G401 (cell line): Measurements from ENCODE around the gene ZMYND12. TPM values are rescaled to one million over a fixed set of nuclear protein-coding genes. Genes with fewer than 3 reads are reported as not detected.

ENCODE experiments used
- DNase-seq: peaks from one replicate; pipeline ENCODE4 v3.0.0-alpha.2; 2015; ENCODE audit warnings: low spot score
- in situ Hi-C: cut with HindIII; loops from 2 replicates; pipeline ENCODE4 v1.10.0; 2016; ENCODE audit warnings: low sequenced_read_pairs, mixed read lengths
- total RNA-seq: library from RNA; depleted of rRNA; stranded (reverse); fragments of >200 nt; shearing (Covaris generic); gene quantifications from 2 replicates; pipeline ENCODE4 v1.2.3, GENCODE V29; 2014; rRNA removed

The ZMYND12 gene
- total RNA-seq, 1 experiment from 2014 or later = not detected

DNA sequence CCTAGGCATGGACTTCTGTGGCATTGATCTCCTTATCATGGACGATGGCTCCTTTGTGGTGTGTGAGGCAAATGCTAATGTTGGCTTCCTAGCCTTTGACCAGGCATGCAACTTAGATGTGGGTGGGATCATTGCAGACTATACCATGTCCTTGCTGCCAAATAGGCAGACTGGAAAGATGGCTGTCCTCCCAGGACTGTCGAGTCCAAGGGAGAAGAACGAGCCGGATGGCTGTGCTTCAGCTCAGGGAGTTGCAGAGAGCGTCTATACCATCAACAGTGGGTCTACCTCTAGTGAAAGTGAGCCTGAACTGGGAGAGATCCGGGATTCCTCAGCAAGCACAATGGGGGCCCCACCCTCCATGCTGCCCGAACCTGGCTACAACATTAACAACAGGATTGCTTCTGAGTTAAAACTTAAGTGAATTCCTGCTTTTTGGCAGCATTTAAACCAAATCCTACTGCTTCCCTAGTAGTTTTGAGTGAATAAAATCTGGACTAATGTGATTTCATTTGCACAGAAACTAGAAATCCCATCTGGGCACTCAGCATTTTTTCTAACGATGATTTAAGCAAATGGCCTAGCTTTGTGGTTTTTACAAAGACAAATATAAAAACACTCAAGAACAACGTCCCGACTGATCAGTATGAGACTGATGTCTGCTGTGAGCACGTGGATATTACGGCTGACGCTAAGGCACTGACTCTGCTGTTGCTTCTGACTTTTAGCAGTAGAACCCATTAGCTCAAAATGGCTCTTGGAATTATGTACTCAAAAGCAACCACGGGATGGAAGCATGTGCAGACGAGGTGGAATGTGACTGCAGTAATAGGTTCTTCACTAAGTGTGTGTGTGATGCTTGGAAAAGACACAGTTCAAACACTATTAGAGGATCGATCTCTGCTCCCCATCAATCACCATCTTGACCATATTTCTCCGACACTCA is 41.0 kb downstream of the ZMYND12 start:
- in situ Hi-C loops = no loop called here
- DNase-seq = no peak

DNA sequence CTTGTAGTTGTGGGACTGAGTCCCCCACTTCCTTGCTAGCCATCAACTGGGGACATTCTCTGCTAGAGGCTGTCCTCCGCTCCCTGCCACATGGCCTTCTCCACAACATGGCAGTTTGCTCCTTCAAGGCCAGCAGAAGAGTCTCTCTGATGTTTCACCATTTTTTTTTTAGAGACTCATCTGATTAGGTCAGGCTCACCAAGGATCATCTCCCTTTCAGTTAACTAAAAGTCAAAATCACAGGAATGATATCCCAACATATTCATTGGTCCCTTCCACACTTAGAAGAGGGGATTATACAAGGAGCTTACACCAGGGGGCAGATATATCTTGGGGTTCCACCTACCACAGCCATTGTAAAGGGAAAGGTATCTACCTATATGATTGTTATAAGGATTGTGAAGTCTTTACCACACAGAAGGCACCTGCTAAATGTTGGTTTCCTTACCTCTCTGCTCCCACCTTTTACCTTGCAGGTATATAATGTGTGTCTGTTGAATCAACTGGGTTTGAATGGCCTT is 51.9 kb downstream of the ZMYND12 start:
- in situ Hi-C loops = no loop called here
- no peak for DNase-seq

DNA sequence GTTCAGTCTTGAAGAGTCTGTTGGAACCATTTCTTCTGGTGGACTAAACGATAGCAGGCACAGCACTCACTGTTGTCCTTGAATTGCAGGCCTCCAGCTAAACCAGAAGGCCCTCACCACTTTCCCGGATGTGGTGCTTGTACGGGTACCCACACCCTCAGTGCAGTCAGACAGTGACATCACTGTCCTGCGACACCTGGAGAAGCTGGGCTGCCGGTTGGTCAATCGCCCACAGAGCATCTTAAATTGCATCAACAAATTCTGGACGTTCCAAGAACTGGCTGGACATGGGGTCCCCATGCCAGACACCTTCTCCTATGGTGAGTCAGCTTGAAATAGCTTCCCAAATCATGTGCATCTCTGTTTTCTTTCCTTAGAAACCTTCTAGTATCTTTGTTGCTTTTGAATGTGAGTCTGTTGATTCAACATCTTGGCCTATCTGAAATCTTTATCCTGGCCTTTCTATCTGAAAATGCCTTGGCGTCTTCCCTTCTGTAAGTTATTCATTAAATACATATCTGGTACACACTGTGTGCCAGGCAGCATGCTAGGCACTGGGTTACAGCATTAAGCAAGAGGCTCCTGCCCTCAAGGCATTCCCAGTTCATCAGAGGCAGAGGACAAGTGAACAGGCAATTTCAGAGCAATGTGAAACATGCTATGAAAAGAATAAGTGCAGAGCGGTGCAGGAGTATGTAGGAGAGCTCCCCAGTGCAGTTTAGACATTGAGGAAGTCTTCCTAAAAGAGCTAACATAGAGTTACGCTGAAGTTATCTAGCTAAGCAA is 56.3 kb downstream of the ZMYND12 start:
- in situ Hi-C loops = no loop called here
- no peak for DNase-seq

DNA sequence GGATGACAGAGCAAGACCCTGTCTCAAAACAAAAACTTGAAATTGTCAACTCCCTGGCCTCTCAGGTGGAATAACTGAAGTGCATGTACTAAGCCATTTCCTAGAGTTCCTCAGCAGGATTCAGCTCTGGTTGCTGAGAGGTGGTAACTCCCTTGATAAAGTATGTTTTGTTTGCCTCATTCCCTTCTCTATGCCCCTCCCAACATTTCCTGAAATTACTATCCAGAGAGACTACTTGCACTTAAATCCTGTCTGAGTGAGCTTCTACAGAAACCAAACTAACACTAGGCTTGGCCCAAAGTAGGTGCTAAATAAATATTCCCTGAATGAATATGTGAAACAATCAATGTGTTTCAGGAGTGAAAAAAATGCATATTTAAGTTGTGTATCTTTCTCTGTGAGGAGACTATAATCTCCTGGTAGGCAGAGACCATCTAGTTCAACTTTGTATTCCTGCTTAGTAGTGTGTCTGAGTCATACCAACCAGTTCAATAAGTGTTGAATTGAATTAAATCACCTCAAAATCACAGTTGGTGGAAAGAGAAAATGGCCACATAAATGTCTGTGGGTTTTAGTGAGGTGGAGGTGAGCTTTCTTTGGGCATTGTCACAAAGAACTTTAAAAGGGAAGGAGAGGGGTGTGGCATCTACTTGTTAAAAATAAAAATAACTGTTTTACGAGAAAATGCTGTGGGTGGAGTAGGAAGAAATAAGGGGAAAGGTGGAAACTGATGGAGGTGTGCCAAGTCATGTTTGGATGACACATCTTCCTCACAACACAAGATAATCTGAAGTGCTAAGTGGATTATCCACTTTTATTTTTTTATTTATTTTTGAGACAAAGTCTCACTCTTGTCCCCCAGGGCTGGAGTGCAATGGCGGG is 62.6 kb downstream of the ZMYND12 start:
- in situ Hi-C loops = no loop called here
- no peak for DNase-seq

DNA sequence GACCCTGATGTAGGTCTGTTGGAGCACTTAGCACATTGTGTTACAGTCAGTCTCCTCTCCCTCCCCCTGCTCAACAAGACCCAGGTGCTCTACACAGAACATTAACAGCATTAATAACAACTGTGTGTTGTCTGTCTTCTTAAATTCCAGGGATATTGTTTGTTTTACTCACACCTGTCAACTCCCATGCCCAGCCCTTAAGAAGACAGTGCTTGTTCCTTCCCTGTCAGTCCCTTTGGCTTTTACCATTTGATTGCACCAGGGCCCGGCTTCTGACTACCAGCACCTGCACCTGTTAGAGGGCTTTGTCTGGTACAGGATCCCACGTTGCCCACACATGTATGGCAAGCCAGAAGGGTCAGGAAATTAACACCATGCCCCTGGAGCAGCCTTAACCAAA is 63.6 kb downstream of the ZMYND12 start:
- in situ Hi-C loops = no loop called here
- no peak for DNase-seq

DNA sequence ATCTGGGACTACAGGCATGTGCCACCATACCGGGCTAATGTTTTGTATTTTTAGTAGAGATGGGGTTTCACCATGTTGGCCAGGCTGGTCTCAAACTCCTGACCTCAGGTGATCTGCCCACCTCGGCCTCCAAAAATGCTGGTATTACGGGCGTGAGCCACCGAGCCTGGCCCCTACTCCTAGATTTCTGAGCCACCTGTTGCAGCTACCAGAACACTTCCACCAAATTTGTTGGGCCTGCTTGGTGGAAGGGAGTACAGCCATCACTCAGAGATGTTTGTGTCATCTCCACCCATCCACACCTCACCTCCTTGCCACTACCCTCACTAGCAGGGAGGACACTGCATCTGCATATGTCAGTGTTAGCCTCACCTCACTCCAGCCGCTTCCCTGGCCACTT is 69.8 kb downstream of the ZMYND12 start:
- in situ Hi-C loops = no loop called here
- no peak for DNase-seq

DNA sequence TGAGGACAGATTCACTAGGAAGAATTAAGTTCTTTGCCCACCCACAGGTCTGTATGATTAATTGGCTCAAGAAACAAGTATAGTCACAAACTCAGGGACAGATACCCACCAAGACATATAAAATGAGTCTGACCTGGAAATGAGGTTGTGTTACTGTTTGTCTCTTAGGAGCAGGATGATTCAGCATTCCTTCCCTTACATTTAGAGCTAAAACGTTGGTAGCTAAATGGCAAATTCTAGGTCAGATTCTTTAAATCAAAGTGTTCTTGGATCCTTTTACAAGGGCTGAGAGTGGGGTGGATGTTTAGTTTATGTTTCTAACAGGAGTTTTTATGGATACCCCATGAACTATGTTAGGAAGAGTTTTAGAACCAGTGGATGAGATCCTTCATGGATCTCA is 70.5 kb downstream of the ZMYND12 start:
- no peak for DNase-seq
- in situ Hi-C loops = no loop called here

DNA sequence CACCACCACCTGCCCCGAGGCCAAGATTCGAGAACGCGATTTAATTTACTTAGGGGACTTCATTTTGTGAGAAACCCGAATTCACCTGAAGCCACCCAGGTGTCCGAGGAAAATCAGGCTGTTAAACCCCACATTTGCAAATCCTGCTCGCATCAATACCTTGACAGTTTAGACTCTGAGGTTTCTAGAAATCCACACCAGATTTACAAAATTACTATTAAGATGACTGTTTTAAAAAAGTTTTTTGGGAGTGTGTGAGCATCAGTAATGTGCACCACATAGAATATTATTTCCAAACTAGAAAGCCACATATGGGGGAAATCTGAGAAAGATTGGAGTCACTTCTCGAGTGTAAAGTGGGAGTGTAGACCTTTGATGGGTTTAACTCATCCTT is 74.5 kb downstream of the ZMYND12 start:
- DNase-seq = peak; percentile 43
- in situ Hi-C loops = no loop called here

DNA sequence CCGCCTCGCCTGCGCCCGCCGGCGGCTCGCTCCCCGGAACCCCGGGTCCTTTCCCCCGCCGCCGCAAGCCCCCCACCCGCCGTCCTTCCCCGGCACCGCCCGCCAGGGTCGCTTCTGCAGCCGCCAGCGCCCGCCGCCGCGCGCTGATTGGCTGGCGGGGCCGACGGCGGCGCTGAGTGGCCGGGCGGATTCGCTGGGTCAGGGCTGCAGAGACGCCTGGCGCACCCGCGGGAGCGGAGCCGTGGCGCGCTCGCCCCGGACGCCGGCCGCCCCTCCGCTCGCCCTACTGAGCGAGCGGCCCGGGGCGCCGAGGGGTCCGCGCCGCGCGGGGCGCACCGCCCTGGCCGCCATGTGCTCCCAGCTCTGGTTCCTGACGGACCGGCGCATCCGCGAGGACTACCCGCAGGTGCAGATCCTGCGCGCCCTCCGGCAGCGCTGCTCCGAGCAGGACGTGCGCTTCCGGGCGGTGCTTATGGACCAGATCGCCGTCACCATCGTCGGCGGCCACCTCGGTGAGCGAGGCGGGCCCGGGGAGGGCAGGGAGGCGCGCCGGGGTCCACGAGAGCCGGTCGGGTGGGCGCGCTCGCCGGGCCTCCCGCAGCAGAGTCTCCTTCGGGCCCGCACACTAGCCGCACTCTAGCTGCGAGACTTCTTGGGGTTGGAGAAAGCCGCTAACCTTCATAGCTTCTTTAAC is 75.1 kb downstream of the ZMYND12 start, which contains the start of gene RIMKLA:
Gene RIMKLA (plus strand): TSS at position 207 of the 694 bp plus-strand sequence. CDS start 143 bp downstream, at position 350.
- peak; percentile 79 for DNase-seq
- in situ Hi-C loops = no loop called here

Other genes with a start within 250 kb of the ZMYND12 start
- gene FOXJ3, start 120.8 kb downstream of the ZMYND12 start, total RNA-seq = 20.1 and 21.4 TPM in 2 replicates
- 0.37 TPM in 1 of 2 replicates, not detected in the other for gene RIMKLA, start 75.2 kb downstream of the ZMYND12 start, total RNA-seq
- 111 and 124 TPM in 2 replicates for gene PPCS, start 521 bp upstream of the ZMYND12 start, total RNA-seq
- 0.49 and 3.4 TPM in 2 replicates for gene CCDC30, start 7.3 kb upstream of the ZMYND12 start, total RNA-seq
- 86.2 and 87.9 TPM in 2 replicates for gene PPIH, start 202.4 kb upstream of the ZMYND12 start, total RNA-seq
- gene YBX1, start 226.4 kb upstream of the ZMYND12 start, total RNA-seq = 1,196 and 1,492 TPM in 2 replicates